HepG2 (cell line): ENCODE measurements around the gene PIP4K2C. TPM values are rescaled to one million over a fixed set of nuclear protein-coding genes. Genes with fewer than 3 reads are reported as not detected.

Experiments used
- ATF7 ChIP-seq, 2 experiments: fragments of 450-650 bp in 1 of 2; sonication (generic) in 1 of 2; formaldehyde crosslinking in 1 of 2; IDR thresholded peaks; 2 replicates each; pipeline versions ENCODE4 v1.4.0 to v1.6.1; 2016 to 2020; ENCODE audit warnings: antibody characterized with exemption in 1 of 2, mild to moderate bottlenecking in 1 of 2, missing genetic modification reagents in 1 of 2
- IKZF4 ChIP-seq: sonication (generic); formaldehyde crosslinking; IDR thresholded peaks from 2 replicates; pipeline ENCODE4 v1.5.1; 2020; ENCODE audit warnings: borderline replicate concordance, mild to moderate bottlenecking, low read depth, missing genetic modification reagents; ENCODE audit errors: not compliant biosample characterization
- MED8 ChIP-seq: sonication (generic); formaldehyde crosslinking; IDR thresholded peaks from 2 replicates; pipeline ENCODE4 v1.8.1; 2023; ENCODE audit warnings: mild to moderate bottlenecking, missing genetic modification reagents; ENCODE audit not compliant: insufficient replicate concordance
- MEIS2 ChIP-seq: sonication (generic); formaldehyde crosslinking; IDR thresholded peaks from 2 replicates; pipeline ENCODE4 v1.9.0; 2021; ENCODE audit warnings: mild to moderate bottlenecking, missing genetic modification reagents
- MXD4 ChIP-seq: IDR thresholded peaks from 2 replicates; pipeline ENCODE4 v1.6.1; 2016; ENCODE audit warnings: mild to moderate bottlenecking, missing biosample characterization, missing genetic modification reagents
- NKX3-1 ChIP-seq: sonication (generic); formaldehyde crosslinking; IDR thresholded peaks from 2 replicates; pipeline ENCODE4 v1.5.0; 2020; ENCODE audit warnings: missing genetic modification reagents
- RAD21 ChIP-seq: fragments of 450-650 bp; formaldehyde crosslinking; IDR thresholded peaks from 2 replicates; pipeline ENCODE4 v1.5.0; 2020; ENCODE audit warnings: mild to moderate bottlenecking
- RCOR2 ChIP-seq: IDR thresholded peaks from 2 replicates; pipeline ENCODE4 v1.6.1; 2016; ENCODE audit warnings: missing biosample characterization, missing genetic modification reagents
- SALL1 ChIP-seq: sonication (generic); formaldehyde crosslinking; IDR thresholded peaks from 2 replicates; pipeline ENCODE4 v1.8.0; 2022; ENCODE audit warnings: mild to moderate bottlenecking, missing genetic modification reagents
- ZBTB7B ChIP-seq: sonication (generic); formaldehyde crosslinking; IDR thresholded peaks from 2 replicates; pipeline ENCODE4 v1.4.0; 2020; ENCODE audit warnings: missing genetic modification reagents
- ZC3H13 ChIP-seq: sonication (generic); formaldehyde crosslinking; IDR thresholded peaks from 2 replicates; pipeline ENCODE4 v1.8.1; 2023; ENCODE audit warnings: mild to moderate bottlenecking, missing genetic modification reagents, moderate library complexity
- ZNF333 ChIP-seq: sonication (generic); formaldehyde crosslinking; IDR thresholded peaks from 2 replicates; pipeline ENCODE4 v1.4.0; 2020; ENCODE audit warnings: mild to moderate bottlenecking, missing genetic modification reagents, borderline replicate concordance
- ZNF367 ChIP-seq: sonication (generic); formaldehyde crosslinking; IDR thresholded peaks from 2 replicates; pipeline ENCODE4 v1.4.0; 2020; ENCODE audit warnings: missing genetic modification reagents, borderline replicate concordance
- ZNF614 ChIP-seq: IDR thresholded peaks from 2 replicates; pipeline ENCODE4 v1.6.1; 2018; ENCODE audit warnings: missing biosample characterization, missing genetic modification reagents, inconsistent platforms, borderline replicate concordance
- ZSCAN29 ChIP-seq: sonication (generic); formaldehyde crosslinking; conservative IDR thresholded peaks from 2 replicates; pipeline ENCODE4 v1.4.0; 2020; ENCODE audit warnings: mild to moderate bottlenecking, missing genetic modification reagents
- polyA plus RNA-seq, 8 experiments: library from polyadenylated mRNA; depleted of rRNA in 3 of 8; stranded (reverse) in 7 of 8; unstranded in 1 of 8; fragments of >200 nt; fragmentation: Illumina TruSeq in 4 of 8; extraction: Trizol in 4 of 8; gene quantifications; 2 replicates each; pipeline versions ENCODE4 v1.2.1 to v1.2.3, GENCODE V29; 2011 to 2016; ENCODE audit warnings: low read depth in 4 of 8, missing spikeins in 1 of 8, mixed read lengths in 1 of 8; ENCODE audit not compliant: insufficient read depth in 1 of 8
- total RNA-seq, 5 experiments: library from RNA; depleted of rRNA; stranded (reverse); fragments of >200 nt; fragmentation: Illumina TruSeq; extraction: Trizol; gene quantifications; 2 replicates each; pipeline ENCODE4 v1.2.3, GENCODE V29; 2016; ENCODE audit warnings: low read depth in 1 of 5
- TF ChIP-seq, protein P1 (sequence below): sonication (generic); formaldehyde crosslinking; IDR thresholded peaks from 2 replicates; pipeline ENCODE4 v1.4.0; 2020; ENCODE audit warnings: missing genetic modification reagents, low read depth, mild to moderate bottlenecking, borderline replicate concordance
- TF ChIP-seq, protein P2 (sequence below): sonication (generic); formaldehyde crosslinking; IDR thresholded peaks from 2 replicates; pipeline ENCODE4 v1.5.0; 2020; ENCODE audit warnings: missing genetic modification reagents, mild to moderate bottlenecking, borderline replicate concordance

PIP4K2C gene
- total and polyA plus RNA-seq, 2 of the 13 experiments (the other 11 are each of a cell fraction or from before 2014, with no cell fraction given) = 23.3 to 26.4 TPM

DNA sequence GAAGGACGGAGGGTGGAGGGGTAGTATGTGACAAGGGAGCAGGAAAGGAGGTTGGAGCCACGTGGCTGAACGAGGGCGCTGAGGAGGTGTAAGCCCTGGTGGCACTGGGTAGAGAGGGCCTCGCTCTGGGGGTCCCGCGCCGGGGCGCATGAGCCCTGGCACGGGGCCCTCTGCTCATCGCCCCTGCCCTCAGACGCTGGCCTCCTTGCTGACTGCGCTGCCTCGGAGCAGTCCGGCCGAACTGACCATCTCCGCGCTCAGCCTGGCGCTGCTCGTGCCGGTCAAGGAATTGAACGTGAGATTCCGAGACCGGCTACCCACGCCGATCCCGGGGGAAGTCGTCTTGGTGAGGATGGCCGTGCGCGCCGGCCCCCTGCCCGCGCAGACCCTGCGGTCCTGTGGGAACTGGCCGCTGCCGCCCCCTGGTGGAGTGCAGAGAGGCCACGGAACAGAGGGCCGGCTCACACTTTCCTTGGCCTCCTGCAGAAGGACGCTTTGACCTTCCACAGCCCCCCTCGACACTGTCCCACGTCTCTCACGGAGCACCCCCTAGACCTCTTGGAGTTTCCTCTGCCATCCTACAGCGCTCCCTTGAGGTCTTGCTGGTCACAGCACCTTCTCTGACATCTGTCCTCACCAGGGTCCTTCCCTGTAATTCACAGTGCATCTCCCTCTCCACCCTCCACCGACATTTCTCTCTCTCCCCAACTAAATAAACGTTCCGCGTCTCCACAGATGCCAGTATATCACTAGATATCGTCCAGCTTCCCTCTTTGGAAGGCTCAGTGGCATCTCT lies 30.7 kb downstream of the PIP4K2C start (continued):
- TF ChIP-seq NKX3-1 (no peak), IKZF4 (CRISPR knock-in tag) (peak; percentile 64), MXD4 (CRISPR knock-in tag) (peak; percentile 52; the same call in 1 of the 2 replicates), ZBTB7B (CRISPR knock-in tag) (0 out of 2 replicates have a peak, but pooled peaks have one; percentile 39), MEIS2 (CRISPR knock-in tag) (peak; percentile 17; the same call in 1 of the 2 replicates), ATF7 (IDR thresholded peaks at IDR 0.05) (no peak), ATF7 (CRISPR knock-in tag; IDR thresholded peaks at IDR 0.05) (no peak), ZNF333 (CRISPR knock-in tag) (no peak), ZNF614 (CRISPR knock-in tag) (peak; percentile 49; the same call in 1 of the 2 replicates), ZSCAN29 (CRISPR knock-in tag) (no peak), SALL1 (CRISPR knock-in tag) (peak; percentile 30; the same call in 1 of the 2 replicates), ZNF367 (CRISPR knock-in tag) (no peak), RCOR2 (CRISPR knock-in tag) (no peak), RAD21 (CRISPR knock-in tag) (peak; percentile 92), MED8 (CRISPR knock-in tag) (no peak), ZC3H13 (no peak)
- TF ChIP-seq, protein P1, sequence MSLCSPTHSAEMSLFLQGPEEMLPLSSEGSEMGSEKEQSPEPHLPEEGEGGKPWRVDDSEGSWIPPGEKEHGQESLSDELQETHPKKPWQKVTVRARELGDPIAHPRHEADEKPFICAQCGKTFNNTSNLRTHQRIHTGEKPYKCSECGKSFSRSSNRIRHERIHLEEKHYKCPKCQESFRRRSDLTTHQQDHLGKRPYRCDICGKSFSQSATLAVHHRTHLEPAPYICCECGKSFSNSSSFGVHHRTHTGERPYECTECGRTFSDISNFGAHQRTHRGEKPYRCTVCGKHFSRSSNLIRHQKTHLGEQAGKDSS (CRISPR knock-in tag) = 0 out of 2 replicates have a peak, but pooled peaks have one; percentile 72
- TF ChIP-seq, protein P2, sequence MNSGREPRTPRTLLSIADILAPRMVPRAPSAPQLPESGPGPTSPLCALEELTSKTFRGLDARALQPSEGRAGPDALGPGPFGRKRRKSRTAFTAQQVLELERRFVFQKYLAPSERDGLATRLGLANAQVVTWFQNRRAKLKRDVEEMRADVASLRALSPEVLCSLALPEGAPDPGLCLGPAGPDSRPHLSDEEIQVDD = 0 out of 2 replicates have a peak, but pooled peaks have one; percentile 54
